ENCODE data around the gene GPS1. TPM values are rescaled to one million over a fixed set of nuclear protein-coding genes. Genes with fewer than 3 reads are reported as not detected.

GPS1 gene
- total RNA-seq, 1 donor, result 85.5 TPM

- H3K4me3 ChIP-seq (ENCODE audit: low read depth, low read length), result no peak overlapping the region
- DNase-seq (ENCODE audit: low read depth), result no peak
- TF ChIP-seq, protein P1, sequence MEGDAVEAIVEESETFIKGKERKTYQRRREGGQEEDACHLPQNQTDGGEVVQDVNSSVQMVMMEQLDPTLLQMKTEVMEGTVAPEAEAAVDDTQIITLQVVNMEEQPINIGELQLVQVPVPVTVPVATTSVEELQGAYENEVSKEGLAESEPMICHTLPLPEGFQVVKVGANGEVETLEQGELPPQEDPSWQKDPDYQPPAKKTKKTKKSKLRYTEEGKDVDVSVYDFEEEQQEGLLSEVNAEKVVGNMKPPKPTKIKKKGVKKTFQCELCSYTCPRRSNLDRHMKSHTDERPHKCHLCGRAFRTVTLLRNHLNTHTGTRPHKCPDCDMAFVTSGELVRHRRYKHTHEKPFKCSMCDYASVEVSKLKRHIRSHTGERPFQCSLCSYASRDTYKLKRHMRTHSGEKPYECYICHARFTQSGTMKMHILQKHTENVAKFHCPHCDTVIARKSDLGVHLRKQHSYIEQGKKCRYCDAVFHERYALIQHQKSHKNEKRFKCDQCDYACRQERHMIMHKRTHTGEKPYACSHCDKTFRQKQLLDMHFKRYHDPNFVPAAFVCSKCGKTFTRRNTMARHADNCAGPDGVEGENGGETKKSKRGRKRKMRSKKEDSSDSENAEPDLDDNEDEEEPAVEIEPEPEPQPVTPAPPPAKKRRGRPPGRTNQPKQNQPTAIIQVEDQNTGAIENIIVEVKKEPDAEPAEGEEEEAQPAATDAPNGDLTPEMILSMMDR (IDR thresholded peaks at IDR 0.05; ENCODE audit: insufficient read depth, low read length), result no peak
Measured at GRCh38 chr17:82007228-82007494, 44.5 kb upstream of the GPS1 start.

GRCh38 chr17:82007495-82008257 is 44.0 kb upstream of the GPS1 start:
- DNase-seq (ENCODE audit: low read depth), result no peak
- TF ChIP-seq, protein P1 (IDR thresholded peaks at IDR 0.05; ENCODE audit: insufficient read depth, low read length), result no peak
- H3K4me3 ChIP-seq (ENCODE audit: low read depth, low read length), result no peak overlapping the region

DNA sequence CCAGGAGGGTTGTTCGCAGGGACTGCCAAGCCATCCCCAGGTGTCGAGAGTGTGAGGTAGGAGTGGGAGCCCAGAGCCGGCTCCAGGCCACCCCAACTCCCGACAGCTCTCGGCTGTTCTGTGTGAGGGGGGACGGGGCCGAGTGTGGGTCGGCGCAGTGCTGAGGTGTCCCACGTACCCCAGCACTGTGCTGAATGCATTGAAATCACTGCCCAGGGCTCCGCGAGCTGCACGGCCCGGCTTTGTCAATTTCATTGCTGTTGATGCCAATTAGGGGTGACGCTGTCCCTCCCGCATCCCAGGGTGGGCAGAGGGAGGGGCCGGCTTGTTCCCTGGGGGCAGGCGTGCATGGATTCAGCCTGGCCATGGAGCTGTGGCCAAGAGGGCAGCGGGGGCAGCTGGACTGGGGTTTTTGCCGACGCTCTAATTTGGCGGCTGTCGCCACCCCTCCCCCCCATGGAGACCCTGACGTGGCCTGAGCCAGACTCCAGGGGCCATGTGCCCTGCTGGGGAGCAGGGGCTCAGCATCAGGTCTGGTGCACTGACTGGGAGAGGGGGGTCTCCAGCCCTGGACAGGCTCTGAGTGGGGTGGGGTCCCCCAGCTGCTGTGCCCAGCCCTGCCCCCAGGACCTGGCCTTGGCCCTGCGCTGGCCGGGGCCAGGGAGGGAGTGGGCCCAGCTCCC is 43.3 kb upstream of the GPS1 start:
- no peak overlapping the region for H3K4me3 ChIP-seq (ENCODE audit: low read depth, low read length)
- TF ChIP-seq, protein P1 (IDR thresholded peaks at IDR 0.05; ENCODE audit: insufficient read depth, low read length), result no peak
- DNase-seq (ENCODE audit: low read depth), result no peak

GRCh38 chr17:82008941-82009405 is 42.7 kb upstream of the GPS1 start:
- TF ChIP-seq, protein P1 (IDR thresholded peaks at IDR 0.05; ENCODE audit: insufficient read depth, low read length), result no peak
- H3K4me3 ChIP-seq (ENCODE audit: low read depth, low read length), result no peak overlapping the region
- DNase-seq (ENCODE audit: low read depth), result no peak

- H3K4me3 ChIP-seq (ENCODE audit: low read depth, low read length), result no peak overlapping the region
- DNase-seq (ENCODE audit: low read depth), result no peak
- TF ChIP-seq, protein P1 (IDR thresholded peaks at IDR 0.05; ENCODE audit: insufficient read depth, low read length), result no peak
Measured at GRCh38 chr17:82009413-82009812, 42.3 kb upstream of the GPS1 start.

DNA sequence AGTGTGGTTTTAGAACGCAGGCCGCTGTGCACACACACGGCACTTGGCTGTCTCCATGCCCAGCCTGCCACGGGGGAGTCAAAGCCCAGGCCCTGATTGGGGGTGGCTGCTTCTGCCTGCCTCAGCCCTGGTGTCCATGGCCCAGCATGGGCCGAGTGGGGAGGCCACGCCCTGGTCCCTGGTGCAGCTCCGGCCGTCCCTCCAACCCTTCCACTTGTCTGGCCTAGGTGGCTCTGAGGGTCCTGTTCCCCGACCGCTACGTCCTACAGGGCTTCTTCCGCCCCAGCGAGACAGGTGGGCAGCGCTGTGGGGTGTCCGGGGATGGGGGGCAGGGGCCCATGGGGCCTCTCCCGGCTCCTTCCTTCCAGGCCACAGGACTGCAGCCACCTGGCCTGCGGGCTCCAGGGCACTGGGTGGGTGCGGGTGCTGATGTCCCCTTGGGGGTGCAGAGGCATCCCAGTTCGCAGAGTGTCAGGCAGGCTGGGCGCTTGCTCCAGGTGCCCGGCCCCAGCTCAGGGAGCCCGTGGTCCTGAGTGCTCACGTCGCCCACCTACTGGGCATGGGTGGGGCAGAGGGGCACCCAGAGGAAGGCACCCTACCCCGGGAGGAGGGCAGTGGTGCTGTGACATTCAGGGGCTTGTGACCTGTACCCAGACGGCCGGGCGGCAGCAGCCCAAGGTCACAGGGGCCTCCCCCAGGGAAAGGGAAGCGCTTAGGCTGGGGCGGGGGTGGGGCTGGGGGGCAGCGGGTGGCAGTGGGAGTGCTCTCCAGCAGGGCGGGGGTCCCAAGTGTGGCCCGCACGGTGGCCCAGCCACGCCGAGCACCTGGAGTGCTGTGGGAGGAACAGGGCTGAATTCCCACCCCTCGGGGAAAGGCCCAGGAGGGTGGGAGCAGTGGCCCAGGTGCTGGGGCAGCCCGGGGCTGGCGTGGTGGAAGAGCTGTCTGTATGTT is 40.8 kb upstream of the GPS1 start:
- no peak overlapping the region for H3K4me3 ChIP-seq (ENCODE audit: low read depth, low read length)
- TF ChIP-seq, protein P1 (IDR thresholded peaks at IDR 0.05; ENCODE audit: insufficient read depth, low read length), result no peak
- no peak for DNase-seq (ENCODE audit: low read depth)
